Mucosa of gallbladder (tissue), 1 donor: ENCODE results near the gene SSTR4. TPM values are rescaled to one million over a fixed set of nuclear protein-coding genes. Genes with fewer than 3 reads are reported as not detected.
"Not testable (repeated sequence)": the region's sequence is repeated elsewhere in the genome, so short reads cannot be mapped to it uniquely, and the experiment has no call there.

ENCODE experiments used
- DNase-seq: peaks from one replicate; pipeline ENCODE4 v3.0.0-alpha.2; 2020; ENCODE audit warnings: low spot score
- total RNA-seq: library from RNA; stranded (reverse); gene quantifications from one replicate; pipeline ENCODE4 v1.2.1, GENCODE V29; 2021
- donor health status: DM: no; HTN: no; CAD: no.

SSTR4 gene
- total RNA-seq, 1 donor from 2014 or later = not detected

GRCh38 chr20:23018941-23019340 lies 16.2 kb upstream of the SSTR4 start:
- no peak for DNase-seq

GRCh38 chr20:23019403-23019802 lies 15.7 kb upstream of the SSTR4 start:
- DNase-seq = no peak

- no peak for DNase-seq
These were observed 14.7 kb upstream of the SSTR4 start for GRCh38 chr20:23020230-23021018.

GRCh38 chr20:23021541-23021940 lies 13.6 kb upstream of the SSTR4 start:
- no peak for DNase-seq

GRCh38 chr20:23021951-23022350 lies 13.2 kb upstream of the SSTR4 start:
- DNase-seq = no peak

GRCh38 chr20:23022849-23023248 lies 12.3 kb upstream of the SSTR4 start:
- no peak for DNase-seq

- DNase-seq = no peak
These were observed 11.4 kb upstream of the SSTR4 start for GRCh38 chr20:23023621-23024177.

- no peak for DNase-seq
These were observed 10.4 kb upstream of the SSTR4 start for GRCh38 chr20:23024701-23025100.

- DNase-seq = not testable (repeated sequence)
These were observed 9.6 kb upstream of the SSTR4 start for GRCh38 chr20:23025503-23025902.

GRCh38 chr20:23027721-23028120 lies 7.4 kb upstream of the SSTR4 start:
- DNase-seq = no peak

- no peak for DNase-seq
These were observed 6.7 kb upstream of the SSTR4 start for GRCh38 chr20:23028392-23028791.

- no peak for DNase-seq
These were observed 5.8 kb upstream of the SSTR4 start for GRCh38 chr20:23029324-23029723.

- DNase-seq = no peak
These were observed 3.8 kb upstream of the SSTR4 start for GRCh38 chr20:23031346-23031745.

- DNase-seq = no peak
These were observed 2.9 kb upstream of the SSTR4 start for GRCh38 chr20:23032056-23032749.

GRCh38 chr20:23032750-23033078 lies 2.4 kb upstream of the SSTR4 start:
- no peak for DNase-seq

GRCh38 chr20:23033918-23034317 lies 1.2 kb upstream of the SSTR4 start:
- DNase-seq = no peak

GRCh38 chr20:23035731-23036130 lies 619 bp downstream of the SSTR4 start:
- no peak for DNase-seq

GRCh38 chr20:23036371-23036770 lies 1.3 kb downstream of the SSTR4 start:
- DNase-seq = no peak

- DNase-seq = no peak
These were observed 1.9 kb downstream of the SSTR4 start for GRCh38 chr20:23037017-23037481.

GRCh38 chr20:23039136-23039875 lies 4.2 kb downstream of the SSTR4 start:
- DNase-seq = no peak

- DNase-seq = no peak
These were observed 4.9 kb downstream of the SSTR4 start for GRCh38 chr20:23039885-23040508.

- DNase-seq = no peak
These were observed 7.2 kb downstream of the SSTR4 start for GRCh38 chr20:23042270-23042669.
